NCI-H1436 (cell line): ENCODE data around the gene PPP4R1.

Source experiments
- DNase-seq: peaks from one replicate; lab custom pipeline; 2025; lab: John Stamatoyannopoulos, UW

PPP4R1 gene

DNA sequence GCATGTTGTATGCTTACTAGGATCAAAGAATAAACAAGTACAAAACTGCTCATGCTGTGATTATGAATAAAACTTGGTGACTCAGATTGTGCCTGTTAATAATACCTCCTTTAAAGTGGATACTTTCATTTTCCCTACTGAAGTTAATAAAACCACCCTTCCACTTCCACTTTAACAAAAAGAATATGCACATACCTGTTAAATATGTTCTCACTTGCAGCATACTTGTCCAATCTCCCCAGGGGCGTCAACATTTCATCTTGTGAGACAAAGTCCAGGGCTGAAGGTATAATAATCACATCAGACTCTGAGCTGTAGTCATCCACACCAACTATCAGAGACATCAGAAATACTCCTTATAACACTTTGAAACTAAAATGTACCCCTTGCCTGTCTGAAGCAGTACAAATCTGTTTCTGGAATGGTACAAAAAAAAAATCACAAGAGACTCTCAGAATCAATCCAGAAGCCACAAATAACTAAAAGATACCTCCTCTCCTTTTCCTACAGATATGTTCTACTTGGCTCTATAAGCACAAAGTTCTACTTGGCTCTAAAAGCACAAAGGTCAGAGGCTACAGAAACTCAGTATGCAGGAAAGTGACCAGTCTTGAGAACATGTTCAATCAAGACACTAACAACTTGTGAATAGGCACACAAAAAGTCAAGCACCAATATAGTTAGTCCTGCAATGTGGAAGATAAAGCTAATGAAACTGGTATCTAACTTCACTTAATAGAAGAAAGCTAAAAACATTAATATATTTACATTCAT lies 19.3 kb downstream of the PPP4R1 start:
- DNase-seq, result no peak

DNA sequence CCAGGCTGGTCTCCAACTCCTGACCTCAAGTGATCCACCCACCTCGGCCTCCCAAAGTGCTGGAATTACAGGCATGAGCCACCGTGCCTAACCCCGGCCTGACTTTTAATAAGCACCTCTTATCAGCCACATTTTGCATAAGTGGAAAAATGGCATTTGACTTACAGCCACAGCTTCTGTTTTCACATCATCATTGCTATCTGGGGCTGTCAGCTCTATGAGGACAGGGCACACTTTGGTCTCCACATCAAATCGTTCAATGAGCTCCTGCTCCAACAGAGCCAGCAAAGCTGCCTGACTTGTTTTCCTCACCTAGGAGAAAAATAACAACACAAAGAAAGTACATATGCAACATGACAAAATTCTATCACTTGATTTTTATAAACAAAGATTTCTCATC lies 26.4 kb downstream of the PPP4R1 start:
- no peak for DNase-seq

DNA sequence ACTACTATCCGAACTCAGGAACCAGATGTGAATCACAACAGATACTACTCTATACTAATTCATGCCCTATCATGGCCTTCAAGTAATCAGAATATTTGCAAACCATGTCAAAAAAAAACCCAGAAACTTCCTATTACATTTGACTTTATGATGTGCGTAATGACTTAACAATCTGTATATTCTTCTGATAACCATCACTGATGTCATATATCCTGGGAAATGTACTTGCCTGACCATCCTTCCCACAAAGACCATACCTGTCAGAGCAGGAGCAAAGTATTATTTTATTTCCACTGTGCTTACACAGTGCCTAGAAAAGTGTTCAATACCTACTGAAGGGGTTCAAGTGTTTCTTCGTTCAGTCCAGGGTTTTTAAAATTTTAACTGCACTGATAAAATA lies 27.5 kb downstream of the PPP4R1 start:
- DNase-seq, result no peak

DNA sequence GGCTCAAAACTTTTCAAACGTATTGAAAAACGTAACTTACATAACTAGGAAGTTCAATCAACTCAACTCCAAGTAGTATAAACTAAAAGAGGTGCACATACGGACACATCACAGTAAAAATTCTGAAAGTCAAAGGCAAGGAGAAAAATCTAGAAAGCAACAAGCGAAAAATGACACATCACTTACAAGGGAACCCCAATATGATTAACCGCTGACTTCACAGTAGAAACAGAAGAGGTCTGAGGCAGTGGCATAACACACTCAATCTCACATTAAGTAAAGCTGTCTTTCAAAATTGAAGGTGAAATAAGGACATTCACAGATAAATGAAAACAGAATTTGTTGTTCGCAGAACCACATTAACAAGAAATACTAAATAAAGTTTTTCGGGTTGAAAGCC lies 32.7 kb downstream of the PPP4R1 start:
- DNase-seq, result no peak

DNA sequence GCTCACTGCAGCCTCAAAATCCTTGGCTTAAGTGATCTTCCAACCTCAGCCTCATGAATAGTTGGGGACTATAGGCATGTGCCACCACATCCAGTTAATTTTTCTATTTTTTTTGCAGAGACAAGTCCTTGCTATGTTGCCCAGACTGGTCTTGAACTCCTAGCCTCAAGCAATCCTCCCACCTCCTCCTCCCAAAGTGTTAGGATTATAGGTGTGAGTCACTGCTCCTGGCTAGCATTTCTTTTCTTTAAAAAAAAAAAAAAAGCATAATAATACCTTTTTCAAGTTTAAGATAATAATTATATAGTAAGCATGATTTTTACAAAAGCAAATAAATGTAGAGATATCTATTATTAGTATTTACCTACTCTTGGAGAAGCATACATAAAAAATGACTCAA lies 36.1 kb downstream of the PPP4R1 start:
- DNase-seq, result no peak

DNA sequence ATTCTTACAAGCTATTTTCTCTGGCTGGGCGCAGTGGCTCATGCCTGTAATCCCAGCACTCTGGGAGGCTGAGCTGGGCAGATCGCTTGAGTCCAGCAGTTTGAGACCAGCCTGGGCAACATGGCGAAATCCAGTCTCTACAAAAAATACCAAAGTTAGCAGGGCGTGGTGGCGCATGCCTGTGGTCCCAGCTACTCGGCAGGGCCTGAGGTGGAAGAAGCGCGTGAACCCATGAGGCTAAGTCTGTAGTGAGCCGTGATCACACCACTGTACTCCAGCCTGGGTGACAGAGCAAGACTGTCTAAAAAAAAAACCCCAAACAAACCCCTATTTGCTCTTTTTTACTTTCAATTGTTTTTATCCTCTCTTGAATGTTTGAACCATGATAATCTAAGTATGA lies 37.0 kb downstream of the PPP4R1 start:
- no peak for DNase-seq

DNA sequence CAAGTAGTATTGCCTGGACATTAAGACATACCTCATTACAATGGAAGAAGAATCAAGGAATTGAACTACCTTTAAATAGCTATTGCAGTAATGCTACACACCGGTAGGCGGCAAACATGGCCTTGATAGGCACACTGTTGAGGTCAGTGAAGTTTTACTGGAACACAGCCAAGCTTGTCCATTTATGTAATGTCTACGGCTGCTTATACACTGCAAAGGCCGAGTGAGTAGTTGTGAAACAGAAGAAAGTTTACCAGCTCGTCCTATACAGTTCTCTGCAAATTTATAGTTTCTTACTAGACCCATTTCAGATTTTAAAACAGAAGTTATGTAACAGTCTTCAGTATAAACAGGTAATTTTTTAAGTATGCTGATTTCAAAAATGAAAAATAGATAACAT lies 38.8 kb downstream of the PPP4R1 start:
- DNase-seq, result no peak

DNA sequence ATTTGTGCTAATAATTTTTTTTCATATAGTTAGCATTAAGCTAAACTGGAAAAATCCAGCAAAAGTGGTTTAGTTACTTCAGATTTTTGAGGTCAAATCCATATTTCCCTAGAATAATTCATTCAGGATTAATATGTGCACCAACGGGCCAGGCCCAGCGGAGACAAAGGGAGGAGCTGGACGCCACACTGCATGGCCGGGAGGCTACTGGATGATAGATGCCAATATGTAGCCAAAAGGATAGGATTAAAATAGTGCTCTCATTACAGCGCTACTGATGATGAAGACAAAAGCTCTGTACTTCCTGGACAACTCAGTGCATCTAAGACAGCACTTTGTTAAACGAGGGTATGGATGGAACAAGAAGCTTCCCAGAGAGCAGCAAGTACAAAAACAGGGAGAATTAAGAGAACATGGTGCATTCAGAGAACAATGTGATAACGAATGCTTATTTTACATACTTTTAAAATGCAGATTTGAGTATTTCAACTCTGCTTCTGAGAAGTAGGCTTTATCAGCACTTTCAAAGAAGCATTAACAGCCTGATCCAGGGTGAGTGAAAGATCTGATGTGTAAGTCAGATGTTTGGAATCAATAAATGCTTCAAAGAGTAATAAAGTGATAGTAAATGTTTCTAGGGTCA lies 39.8 kb downstream of the PPP4R1 start:
- DNase-seq, result no peak

DNA sequence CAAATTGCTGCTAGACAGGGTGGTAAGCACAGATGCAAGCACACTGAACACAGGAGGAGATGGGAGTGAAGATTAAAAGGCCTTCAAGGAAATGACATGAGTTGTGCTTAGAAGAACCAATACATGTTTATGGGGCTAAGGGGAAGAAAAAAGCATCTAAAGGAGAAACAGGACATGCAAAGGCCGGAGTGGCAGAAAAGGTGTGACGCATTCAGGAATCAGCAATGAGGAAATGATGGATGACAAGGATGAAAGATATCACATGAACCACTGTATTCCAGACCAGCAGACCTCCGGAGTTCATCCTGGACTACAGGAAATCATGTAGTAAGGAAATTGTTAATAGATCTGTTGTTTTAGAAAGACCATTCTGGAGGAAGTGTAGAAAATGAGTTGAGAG lies 42.8 kb downstream of the PPP4R1 start:
- no peak for DNase-seq

DNA sequence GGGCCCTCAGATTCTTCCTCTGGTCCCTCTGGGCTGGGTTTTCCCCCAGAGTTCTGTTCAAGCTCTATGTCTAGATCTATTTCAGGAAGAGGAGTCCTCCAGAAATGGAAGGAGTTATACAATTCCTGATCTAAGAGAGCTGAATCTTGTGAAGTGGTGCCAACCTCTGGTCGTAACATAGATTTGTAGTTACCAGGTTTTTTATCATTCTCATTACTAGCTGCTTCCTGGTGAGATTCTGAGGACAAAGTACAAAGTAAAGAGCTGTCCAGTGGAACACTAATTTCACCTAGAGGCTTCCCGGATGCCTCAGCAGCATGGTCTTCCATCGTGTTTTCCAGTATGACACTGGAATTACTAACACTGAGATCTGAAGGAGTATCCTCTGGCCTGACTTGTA lies 44.1 kb downstream of the PPP4R1 start:
- DNase-seq, result no peak

DNA sequence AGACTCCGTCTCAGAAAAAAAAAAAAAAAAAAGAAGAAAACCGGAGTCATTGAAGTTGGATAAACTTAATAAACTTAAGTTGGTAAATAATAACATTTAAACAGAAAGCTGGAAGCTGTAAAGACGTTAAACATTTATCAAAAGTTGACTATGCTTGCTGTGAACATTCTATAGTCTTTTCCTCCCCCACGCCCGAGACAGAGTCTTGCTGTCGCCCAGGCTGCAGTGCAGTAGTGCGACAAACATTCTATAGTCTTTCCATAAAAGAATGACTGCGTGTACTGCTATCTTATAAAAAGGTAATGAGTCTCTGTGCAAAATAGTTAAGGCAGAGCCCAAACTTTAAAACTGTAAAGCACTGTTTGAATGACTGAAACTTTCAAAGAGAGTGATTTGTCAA lies 45.2 kb downstream of the PPP4R1 start:
- no peak for DNase-seq

DNA sequence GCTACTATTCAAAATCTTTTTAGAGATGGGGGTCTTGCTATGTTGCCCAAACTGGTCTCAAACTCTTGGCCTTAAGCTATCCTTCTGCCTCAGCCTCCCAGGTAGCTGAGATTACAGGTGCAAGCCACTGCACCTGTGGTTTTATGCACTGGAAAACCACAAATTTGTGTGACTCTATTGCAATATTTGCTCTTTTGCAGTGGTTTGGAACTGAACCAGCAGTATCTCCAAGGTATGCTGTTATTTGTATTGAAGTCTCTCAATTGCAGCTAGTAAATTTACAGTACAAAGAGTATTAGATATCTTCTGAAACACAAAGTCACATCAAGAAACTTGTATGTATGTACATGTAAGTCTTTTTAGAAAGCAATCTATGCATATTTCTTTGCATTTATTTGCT lies 46.2 kb downstream of the PPP4R1 start:
- no peak for DNase-seq

DNA sequence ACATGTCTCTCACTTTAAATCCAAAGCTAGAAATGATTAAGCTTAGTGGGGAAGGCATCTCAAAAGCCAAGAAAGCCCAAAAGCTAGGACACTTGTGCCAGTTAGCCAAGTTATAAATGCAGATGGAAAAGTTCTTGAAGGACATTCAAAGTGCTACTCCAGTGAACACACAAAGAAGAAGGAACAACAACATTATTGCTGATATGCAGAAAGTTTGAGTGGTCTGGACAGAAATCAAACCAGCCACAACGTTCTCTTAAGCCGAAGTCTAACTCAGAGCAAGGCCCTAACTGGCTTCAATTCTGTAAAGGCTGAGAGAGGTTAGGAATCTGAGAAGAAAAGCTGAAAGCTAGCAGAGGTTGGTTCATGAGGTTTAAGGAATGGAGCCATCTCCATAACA lies 49.0 kb downstream of the PPP4R1 start:
- no peak for DNase-seq

DNA sequence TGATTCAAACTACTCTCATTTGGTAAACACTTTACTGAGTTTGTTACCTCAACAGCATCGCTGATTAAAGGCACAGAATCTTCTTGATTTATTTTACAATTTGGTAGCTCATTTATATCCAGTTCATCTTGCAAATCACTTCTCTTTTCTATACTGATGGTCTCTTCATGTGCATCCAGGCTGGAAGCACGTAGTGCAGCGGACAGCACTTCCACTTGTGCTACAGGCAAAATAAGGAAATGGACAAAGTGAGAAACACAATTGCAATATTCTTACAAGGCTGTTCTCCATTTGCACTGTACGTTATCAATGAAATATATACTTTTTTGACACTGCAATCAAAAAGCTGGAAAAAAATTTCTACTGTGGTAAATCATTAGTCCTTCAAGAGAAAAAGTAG lies 51.0 kb downstream of the PPP4R1 start:
- no peak for DNase-seq

DNA sequence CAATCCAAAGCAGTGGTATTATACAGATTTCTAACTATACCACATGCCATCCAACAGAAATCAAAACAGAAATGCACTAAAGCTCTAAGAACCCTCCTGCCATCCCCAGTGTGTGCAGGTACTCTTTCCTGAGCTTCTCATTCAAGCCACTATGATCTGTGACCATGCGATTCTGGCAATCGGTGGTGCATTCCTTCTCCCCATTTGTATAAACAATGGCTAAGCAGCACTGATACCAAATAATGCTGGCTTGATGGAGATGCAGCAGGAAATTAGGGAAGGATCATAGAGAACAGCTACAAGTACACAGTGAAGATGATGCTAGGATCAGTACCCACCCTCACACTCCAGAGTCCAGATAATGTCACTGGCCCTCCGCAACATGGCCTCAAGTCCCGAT lies 51.8 kb downstream of the PPP4R1 start:
- no peak for DNase-seq

DNA sequence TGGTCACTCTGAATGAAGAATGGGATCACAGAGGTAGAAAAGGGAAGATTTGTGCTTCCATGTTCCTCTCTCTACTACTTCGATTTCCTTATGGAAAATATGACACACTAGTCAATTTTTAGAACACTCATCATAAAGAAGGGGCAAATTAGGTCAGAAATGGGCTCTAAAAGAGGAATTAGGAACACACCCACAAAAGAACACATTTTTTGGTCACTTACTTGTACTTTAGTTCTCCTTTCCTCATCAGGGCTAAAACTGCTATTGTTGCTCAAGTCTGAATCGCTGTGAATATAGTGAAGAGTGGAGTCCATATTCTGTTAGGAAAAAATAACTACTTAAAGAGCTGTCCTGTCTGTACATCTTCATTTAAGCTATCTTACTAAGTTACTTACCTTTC lies 52.6 kb downstream of the PPP4R1 start:
- DNase-seq, result no peak

DNA sequence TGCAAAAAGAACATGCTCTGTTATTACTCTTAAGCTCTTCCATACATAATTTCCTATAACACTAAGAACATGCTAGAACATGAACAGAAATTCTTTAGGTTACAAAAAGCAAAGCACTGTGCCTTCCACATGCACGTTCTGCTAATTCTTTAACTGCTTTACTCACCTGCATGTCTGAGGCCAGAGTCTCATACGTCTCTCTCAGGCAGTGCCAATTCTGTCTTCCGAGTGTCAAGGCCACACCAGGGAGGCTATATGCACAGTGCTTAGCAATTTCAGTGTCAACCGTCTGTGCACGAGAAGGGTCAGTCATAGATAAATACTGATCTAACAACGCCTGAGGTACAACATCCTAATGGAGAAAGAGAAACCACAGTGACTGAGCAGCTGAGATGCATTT lies 55.1 kb downstream of the PPP4R1 start:
- DNase-seq, result no peak

DNA sequence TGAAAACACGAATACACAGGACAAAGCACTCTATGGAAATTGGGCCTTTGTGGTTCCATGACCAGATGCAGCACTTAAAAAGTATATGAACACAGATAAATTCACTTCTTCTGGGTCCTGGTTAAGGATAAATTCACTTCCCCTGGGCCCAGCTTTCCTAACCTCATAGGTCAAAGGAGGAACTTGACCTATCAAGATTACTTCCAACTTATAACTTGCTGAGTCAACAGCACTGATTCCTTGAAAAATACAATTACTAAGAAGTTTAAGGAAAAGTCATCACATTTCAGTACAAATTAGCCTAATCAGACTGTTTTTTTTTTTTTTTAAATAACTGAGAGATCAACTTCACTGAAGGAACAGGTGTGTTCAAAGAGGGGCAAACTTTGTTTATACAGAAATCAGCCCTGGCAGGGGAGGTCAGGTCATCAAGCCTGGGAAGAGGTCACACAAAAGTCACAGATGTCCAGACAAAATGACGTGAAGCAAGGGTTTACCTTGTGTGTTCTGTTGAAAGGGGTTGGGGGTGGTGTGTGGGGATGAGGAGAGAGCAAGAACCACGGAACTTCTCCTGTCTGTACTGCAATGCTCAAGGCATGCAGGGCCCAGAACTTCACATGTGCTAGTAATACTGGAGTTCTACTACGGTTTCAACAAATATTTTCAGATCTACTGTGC lies 55.8 kb downstream of the PPP4R1 start:
- DNase-seq, result no peak

DNA sequence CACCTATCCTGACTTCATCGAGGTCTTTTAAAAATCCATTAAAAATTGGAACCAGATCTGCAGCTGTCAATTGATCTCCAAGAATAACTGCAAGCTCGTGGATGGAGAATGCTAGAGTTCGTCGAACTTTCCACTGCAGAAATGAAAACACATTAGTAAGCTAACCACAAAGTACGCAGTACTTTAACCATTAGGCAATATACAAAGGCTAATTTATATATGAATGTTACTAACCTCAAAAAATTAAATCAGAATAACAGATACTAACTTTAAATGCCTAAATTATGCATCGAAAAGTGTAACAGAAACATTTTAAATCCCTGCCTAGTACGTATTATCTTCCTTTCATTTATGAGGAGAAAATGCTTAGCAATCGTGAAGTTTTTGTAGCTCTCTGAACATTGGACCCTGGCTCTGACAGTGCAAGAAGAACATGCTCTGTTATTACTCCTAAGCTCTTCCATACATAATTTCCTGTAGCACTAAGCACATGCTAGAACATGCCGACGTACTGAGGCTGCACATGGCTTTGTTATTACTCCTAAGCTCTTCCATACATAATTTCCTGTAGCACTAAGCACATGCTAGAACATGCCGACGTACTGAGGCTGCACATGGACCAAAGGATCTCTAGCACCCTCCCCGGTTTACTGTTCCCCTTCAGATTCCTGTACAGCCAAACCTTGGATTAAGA lies 57.0 kb downstream of the PPP4R1 start:
- no peak for DNase-seq

DNA sequence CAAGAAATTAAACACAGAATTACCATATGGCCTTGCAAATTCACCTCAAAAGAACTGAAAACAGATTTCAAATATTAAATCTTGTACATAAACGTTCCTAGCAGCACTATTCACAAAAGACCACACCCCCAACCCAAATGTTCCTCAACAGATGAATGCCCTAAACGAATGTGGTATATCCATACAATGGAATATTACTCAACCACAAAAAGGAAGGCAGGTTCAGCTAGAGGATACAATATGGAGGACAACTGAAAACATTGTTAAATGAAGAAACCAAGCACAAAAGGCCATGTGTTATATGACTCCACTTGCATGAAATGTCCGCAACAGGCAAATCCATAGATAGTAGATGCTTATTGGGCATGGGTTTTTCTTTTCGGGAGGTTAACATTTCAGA lies 61.7 kb downstream of the PPP4R1 start:
- DNase-seq, result no peak

DNA sequence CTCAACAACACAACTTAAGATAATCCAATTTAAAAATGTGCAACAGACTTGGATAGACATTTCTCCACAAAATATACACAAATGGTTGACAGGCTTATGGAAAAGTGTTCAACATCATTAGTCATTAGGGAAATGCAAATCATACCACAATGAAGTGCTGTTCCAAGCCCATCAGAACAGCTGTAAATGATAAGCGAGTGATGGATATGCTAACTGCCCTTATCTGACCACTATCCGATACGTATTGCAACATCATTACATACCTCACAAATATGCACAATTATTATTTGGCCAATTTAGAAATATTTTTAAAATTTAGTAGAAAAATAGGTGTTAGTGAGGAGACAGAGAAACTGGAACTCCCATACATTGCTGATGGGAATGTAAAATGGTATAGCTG lies 62.2 kb downstream of the PPP4R1 start:
- no peak for DNase-seq

DNA sequence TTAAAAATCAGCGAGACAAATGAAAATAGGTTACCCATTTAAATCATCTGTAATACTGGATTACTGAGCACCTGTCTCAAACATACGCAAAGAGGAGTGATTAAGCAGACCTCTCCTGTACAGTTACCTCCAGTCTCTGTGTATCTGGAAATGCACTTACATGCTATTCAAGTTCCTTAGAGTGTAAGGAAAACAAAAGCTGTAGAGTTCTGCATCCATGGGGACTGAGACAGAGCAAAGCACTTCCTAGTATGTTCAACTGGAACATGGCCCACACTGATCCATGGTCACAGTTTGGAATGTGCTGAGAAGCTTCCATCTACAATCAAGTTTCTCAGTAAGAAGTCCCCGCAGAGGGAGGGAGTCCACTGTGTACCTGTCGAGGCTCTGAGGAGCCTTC lies 63.9 kb downstream of the PPP4R1 start:
- DNase-seq, result no peak

DNA sequence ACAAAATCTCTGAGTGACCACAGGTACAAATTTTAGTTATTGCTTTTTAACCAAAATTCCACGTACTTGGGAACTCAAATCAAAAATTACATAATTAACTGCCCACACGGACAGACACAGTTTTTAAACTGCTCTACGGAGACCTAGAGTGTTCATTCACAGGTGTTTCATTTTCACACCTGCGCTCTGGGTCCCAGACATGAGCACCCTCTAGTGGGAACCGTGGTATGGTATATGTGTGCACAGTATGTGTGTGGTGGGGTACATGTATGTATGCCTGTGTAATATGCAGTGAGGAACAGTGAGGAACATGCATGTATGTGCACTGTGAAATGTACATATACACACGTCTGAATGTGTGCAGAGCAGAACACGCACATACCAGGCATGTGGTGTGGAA lies 65.0 kb downstream of the PPP4R1 start:
- DNase-seq, result no peak
